Fibroblast of skin of right biceps (primary cell): ENCODE data around the gene JPH4.
"Not testable (repeated sequence)": the region's sequence is repeated elsewhere in the genome, so short reads cannot be mapped to it uniquely, and the experiment has no call there.

Experiments used
- DNase-seq: peaks from one replicate; pipeline ENCODE4 v3.0.0-alpha.2; 2013

JPH4 gene

GRCh38 chr14:23578560-23579310 lies at the start of gene JPH4:
Gene JPH4 (minus strand): TSS chr14:23578790. CDS start chr14:23577453, 1,337 bp downstream.
- no peak for DNase-seq

GRCh38 chr14:23627961-23628360 lies 49.4 kb upstream of the JPH4 start:
- DNase-seq: peak; percentile 22

GRCh38 chr14:23626946-23627345 lies 48.4 kb upstream of the JPH4 start:
- DNase-seq: no peak

- DNase-seq: no peak
These were observed 46.3 kb upstream of the JPH4 start for GRCh38 chr14:23624830-23625404.

- no peak for DNase-seq
These were observed 45.4 kb upstream of the JPH4 start for GRCh38 chr14:23623962-23624361.

GRCh38 chr14:23622990-23623389 lies 44.4 kb upstream of the JPH4 start:
- DNase-seq: no peak

GRCh38 chr14:23621932-23622730 lies 43.5 kb upstream of the JPH4 start:
- no peak for DNase-seq

- DNase-seq: no peak
These were observed 42.8 kb upstream of the JPH4 start for GRCh38 chr14:23621204-23621931.

GRCh38 chr14:23620177-23620702 lies 41.6 kb upstream of the JPH4 start:
- DNase-seq: no peak

GRCh38 chr14:23618415-23618988 lies 39.9 kb upstream of the JPH4 start:
- no peak for DNase-seq

GRCh38 chr14:23617539-23617938 lies 38.9 kb upstream of the JPH4 start:
- no peak for DNase-seq

- DNase-seq: no peak
These were observed 37.3 kb upstream of the JPH4 start for GRCh38 chr14:23615856-23616255.

- DNase-seq: no peak
These were observed 35.8 kb upstream of the JPH4 start for GRCh38 chr14:23614395-23614828.

GRCh38 chr14:23613242-23614070 lies 34.9 kb upstream of the JPH4 start:
- no peak for DNase-seq

- no peak for DNase-seq
These were observed 34.2 kb upstream of the JPH4 start for GRCh38 chr14:23612802-23613201.

GRCh38 chr14:23612354-23612732 lies 33.8 kb upstream of the JPH4 start:
- no peak for DNase-seq

- DNase-seq: no peak
These were observed 32.3 kb upstream of the JPH4 start for GRCh38 chr14:23610815-23611289.

GRCh38 chr14:23610090-23610814 lies 31.7 kb upstream of the JPH4 start:
- no peak for DNase-seq

- not testable (repeated sequence) for DNase-seq
These were observed 31.0 kb upstream of the JPH4 start for GRCh38 chr14:23609411-23610089.

- no peak for DNase-seq
These were observed 30.4 kb upstream of the JPH4 start for GRCh38 chr14:23609001-23609400.
